BE2C (cell line): ENCODE measurements around the gene SLC7A10.
A peak's percentile ranks its signal among the peaks of the same experiment; 100 is the strongest.

ENCODE experiments used
- DNase-seq: peaks from one replicate; pipeline ENCODE4 v3.0.0-alpha.2; 2020
- H3K27me3 ChIP-seq: fragments of 250-450 bp; sonication (Bioruptor Pico); 2 replicates; pipeline ENCODE4 v1.5.1; 2020; ENCODE audit warnings: mild to moderate bottlenecking
- H3K36me3 ChIP-seq: fragments of 250-450 bp; sonication (Bioruptor Pico); 2 replicates; pipeline ENCODE4 v1.5.1; 2020; ENCODE audit warnings: mild to moderate bottlenecking
- H3K4me1 ChIP-seq: fragments of 250-450 bp; sonication (Bioruptor Pico); 2 replicates; pipeline ENCODE4 v1.5.1; 2020
- H3K4me3 ChIP-seq: 2 replicates; pipeline ENCODE4 v1.5.1; 2011; ENCODE audit warnings: low read depth, low read length
- H3K9me3 ChIP-seq: fragments of 250-450 bp; sonication (Bioruptor Pico); 2 replicates; pipeline ENCODE4 v1.5.1; 2020
- CTCF ChIP-seq: IDR thresholded peaks from 2 replicates; pipeline ENCODE4 v1.5.1; 2012; ENCODE audit warnings: mild to moderate bottlenecking, low read depth, low read length

SLC7A10 gene

DNA sequence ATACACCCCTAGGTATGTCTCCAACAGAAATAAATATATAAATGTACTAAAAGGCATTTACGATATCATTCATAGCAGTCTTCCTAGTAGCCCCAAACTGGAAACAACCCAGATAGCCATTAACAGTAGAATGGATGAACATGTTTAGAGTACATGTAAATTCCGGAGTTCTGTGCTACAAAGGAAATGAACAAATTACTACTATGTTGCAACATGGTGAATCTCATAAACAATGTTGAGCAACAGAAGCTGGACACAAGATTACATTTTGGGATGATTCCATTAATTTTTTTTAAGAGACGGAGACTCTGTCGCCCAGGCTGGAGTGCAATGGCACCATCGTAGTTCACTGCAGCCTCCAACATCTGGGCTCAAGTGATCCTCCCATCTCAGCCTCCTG is 5.9 kb upstream of the SLC7A10 start:
- peaks cover 6% of the 10 kb centered on the region for H3K9me3 ChIP-seq
- H3K27me3 ChIP-seq = peaks cover 2% of the 10 kb centered on the region
- DNase-seq = no peak
- no peaks in the 10 kb centered on the region for H3K36me3 ChIP-seq
- no peaks in the 10 kb centered on the region; the same call in 1 of the 2 replicates for H3K4me1 ChIP-seq
- H3K4me3 ChIP-seq = no peak overlapping the region
- TF ChIP-seq CTCF = no peak

DNA sequence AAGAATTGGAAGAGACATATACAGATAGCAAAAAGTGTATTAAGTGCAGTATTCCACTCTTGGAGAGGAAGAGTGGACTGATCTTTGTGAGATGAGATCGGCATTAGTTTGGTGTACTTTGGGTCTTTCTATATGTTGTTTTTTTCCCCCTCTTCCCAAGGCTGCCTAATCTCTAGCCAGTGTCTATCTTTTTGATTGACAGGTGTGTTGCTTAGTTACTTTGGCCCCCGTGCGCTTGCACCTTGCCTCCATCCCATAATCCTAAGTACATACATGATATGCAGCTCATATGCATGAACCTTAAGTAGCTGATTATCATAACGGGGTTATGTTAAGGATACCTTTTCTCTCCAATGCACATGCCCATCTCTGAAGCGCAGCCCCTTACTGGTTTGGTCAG is 4.3 kb upstream of the SLC7A10 start:
- peaks cover 18% of the 10 kb centered on the region for H3K27me3 ChIP-seq
- peaks cover 6% of the 10 kb centered on the region for H3K9me3 ChIP-seq
- H3K4me3 ChIP-seq = no peak overlapping the region
- TF ChIP-seq CTCF = no peak
- DNase-seq = no peak
- H3K36me3 ChIP-seq = no peaks in the 10 kb centered on the region
- H3K4me1 ChIP-seq = no peaks in the 10 kb centered on the region

DNA sequence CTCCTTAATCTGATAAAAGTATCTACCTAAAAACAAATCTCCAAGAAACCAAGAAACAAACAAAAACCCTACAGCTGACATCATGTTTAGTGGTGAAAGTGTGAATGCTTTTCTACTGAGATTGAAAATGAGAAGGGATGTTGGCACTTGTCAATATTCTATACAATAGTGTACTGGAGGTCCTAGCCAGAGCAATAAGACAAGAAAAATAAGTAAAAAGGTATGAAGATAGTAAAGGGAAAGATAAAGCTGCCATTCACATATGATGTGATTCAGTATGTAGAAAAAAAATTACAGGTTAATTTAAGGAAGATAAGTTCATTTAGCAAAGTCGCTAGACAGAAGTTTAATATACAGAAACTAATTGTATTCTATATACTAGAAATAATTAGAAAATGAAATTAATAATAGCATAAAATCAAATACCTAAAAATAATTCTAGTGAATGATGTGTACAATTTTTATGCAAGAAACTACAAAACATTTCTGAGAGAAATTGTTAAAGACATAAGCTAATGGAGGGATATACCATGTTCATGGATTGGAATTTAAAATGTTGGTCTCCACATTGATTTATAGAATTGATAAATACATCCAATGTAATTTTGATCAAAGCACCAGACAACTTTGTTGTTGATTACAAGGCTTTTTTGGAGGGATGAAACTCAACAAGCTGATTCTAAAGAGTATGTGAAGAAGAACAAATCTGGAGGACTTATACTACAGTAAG is 2.4 kb upstream of the SLC7A10 start:
- H3K36me3 ChIP-seq = no peaks in the 10 kb centered on the region
- DNase-seq = no peak
- H3K4me3 ChIP-seq = no peak overlapping the region
- peaks cover 6% of the 10 kb centered on the region for H3K9me3 ChIP-seq
- peaks cover 26% of the 10 kb centered on the region for H3K27me3 ChIP-seq
- H3K4me1 ChIP-seq = no peaks in the 10 kb centered on the region
- TF ChIP-seq CTCF = no peak

DNA sequence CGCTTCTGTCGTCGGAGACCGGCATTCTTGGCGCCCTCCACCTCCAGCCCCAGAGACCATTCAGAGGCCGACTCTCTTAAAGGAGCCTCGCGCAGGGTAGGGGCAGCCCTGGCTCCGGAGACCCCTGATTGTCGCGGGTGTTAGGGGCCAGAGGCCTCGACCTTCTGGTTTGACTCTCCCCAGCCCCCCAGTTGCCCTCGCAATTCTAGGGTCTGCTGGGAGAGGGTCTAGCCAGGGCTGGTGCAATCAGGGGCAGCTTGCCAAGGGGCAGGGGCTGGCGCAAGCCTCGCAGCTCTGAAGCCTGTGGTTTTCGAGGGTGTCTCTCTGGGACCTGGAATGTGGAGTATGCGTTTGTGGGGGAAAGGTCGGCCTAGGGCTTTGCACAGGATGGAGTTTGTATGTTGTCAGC is 1.6 kb upstream of the SLC7A10 start:
- Histone ChIP-seq H3K4me1 (no peaks in the 10 kb centered on the region), H3K4me3 (no peak overlapping the region), H3K9me3 (peaks cover 6% of the 10 kb centered on the region), H3K27me3 (peaks cover 26% of the 10 kb centered on the region), H3K36me3 (no peaks in the 10 kb centered on the region)
- no peak for TF ChIP-seq CTCF
- DNase-seq = peak; percentile 5

DNA sequence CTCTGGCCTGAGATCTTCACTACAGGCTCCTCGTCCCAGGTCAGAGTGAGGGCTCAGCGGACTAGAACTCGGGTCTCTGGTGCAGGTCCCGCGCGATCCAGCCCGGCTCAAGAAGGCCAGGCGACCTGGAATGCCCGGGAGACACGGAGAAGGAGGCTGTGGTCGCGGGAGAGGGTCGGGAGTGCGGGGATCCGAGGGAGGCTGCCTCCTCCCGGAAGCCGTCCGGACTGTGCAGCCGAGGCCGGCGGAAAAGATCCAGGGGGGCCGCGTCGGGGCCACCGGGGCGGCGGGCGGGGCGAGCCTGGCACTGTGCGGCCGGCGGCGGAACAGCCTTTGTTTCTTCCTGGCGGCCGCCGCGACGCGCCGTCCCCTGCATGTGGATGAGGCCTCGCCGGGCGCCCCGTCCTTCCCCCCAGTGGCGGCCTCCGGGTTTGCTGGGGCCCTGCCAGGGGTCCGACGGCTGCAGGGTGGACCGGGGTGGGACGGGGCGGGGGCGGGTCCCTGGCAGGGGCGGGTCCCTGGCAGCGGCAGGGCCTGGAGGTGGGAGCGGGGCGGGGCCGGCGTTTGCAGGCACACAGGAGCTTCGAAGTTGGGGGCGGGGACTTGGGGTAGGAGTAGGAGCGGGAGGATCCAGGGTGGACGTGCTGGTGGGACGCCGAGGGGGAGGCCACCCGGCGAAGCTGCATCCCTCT is 1.0 kb upstream of the SLC7A10 start:
- no peak for TF ChIP-seq CTCF
- H3K9me3 ChIP-seq = peaks cover 6% of the 10 kb centered on the region

More for the DNA sequence above, 1.0 kb upstream of the SLC7A10 start:
- no peak overlapping the region for H3K4me3 ChIP-seq
- DNase-seq = peak; percentile 18
- H3K4me1 ChIP-seq = no peaks in the 10 kb centered on the region
- H3K27me3 ChIP-seq = peaks cover 26% of the 10 kb centered on the region
- H3K36me3 ChIP-seq = no peaks in the 10 kb centered on the region
